Sigmoid colon (tissue), 3 donors: ENCODE measurements around the gene PRSS1.

ENCODE experiments used
- POLR2A ChIP-seq, 2 donors: fragments of 450-650 bp; IDR thresholded peaks; one replicate each; pipeline ENCODE4 v1.6.1; 2016; ENCODE audit warnings: antibody characterized with exemption in 2 of 2, mild to moderate bottlenecking in 2 of 2, moderate library complexity in 2 of 2
- TF ChIP-seq, protein P1 (sequence below), 4 experiments: fragments of 450-650 bp in 3 of 4; fragments of 200-600 bp in 1 of 4; IDR thresholded peaks; one replicate each; pipeline ENCODE4 v1.5.1; 2016 to 2019; ENCODE audit warnings: antibody characterized with exemption in 4 of 4, mild to moderate bottlenecking in 3 of 4, moderate library complexity in 2 of 4

GRCh38 chr7:142790555-142790954 lies 41.3 kb downstream of the PRSS1 start:
- TF ChIP-seq, protein P1, sequence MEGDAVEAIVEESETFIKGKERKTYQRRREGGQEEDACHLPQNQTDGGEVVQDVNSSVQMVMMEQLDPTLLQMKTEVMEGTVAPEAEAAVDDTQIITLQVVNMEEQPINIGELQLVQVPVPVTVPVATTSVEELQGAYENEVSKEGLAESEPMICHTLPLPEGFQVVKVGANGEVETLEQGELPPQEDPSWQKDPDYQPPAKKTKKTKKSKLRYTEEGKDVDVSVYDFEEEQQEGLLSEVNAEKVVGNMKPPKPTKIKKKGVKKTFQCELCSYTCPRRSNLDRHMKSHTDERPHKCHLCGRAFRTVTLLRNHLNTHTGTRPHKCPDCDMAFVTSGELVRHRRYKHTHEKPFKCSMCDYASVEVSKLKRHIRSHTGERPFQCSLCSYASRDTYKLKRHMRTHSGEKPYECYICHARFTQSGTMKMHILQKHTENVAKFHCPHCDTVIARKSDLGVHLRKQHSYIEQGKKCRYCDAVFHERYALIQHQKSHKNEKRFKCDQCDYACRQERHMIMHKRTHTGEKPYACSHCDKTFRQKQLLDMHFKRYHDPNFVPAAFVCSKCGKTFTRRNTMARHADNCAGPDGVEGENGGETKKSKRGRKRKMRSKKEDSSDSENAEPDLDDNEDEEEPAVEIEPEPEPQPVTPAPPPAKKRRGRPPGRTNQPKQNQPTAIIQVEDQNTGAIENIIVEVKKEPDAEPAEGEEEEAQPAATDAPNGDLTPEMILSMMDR (IDR thresholded peaks at IDR 0.05) = no peak
- TF ChIP-seq POLR2A (IDR thresholded peaks at IDR 0.05) = no peak
